NCI-H345 (cell line): Measurements from ENCODE around the gene MCCC1.
"Not testable (repeated sequence)": the region's sequence is repeated elsewhere in the genome, so short reads cannot be mapped to it uniquely, and the experiment has no call there.

Experiments
- DNase-seq: peaks from one replicate; lab custom pipeline; 2025; lab: John Stamatoyannopoulos, UW

Gene MCCC1

DNA sequence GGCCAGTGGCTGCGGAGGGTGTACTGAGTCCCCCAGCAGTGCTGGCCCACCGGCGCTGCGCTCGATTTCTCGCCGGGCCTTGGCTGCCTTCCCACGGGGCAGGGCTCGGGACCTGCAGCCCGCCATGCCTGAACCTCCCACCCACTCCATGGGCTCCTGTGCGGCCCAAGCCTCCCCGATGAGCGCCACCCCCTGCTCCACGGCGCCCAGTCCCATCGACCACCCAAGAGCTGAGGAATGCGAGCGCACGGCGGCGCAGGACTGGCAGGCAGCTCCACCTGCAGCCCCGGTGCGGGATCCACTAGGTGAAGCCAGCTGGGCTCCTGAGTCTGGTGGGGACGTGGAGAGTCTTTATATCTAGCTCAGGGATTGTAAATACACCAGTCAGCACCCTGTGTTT is 1.7 kb upstream of the MCCC1 start:
- DNase-seq: not testable (repeated sequence)

DNA sequence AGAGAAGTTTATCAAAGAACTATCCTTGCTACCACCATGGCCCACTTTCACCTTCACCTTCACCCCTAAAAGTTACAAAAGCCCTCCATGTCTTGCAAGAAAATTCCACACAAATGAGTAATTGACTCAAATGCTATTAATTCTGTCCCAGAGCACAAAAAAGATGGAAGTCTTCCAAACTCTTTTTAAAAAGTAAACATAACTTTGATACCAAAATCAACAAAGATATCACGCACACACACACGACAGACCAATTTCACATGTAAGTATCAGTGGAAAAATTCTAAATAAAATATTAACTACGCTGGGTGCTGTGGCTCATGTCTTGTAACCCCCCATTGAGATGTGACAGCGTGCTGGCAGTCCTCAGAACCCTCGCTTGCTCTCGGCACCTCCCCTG is 1.1 kb upstream of the MCCC1 start:
- no peak for DNase-seq

DNA sequence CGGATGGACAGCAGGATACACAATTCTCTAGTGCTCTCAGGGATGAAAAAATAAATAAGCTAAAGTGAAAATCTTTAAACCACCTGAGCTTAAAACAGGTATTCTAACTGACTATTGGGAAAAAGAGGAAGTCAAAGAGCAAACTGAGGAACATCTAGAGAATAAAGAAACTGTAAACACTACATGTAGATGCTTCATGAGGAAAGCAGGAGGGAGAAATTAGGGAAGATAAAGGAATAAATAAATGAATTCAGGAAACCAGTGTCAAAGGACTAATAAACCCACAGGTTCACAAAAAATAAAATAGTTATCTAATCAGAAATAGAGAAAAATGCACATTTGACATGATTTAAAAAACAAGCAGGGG is 525 bp upstream of the MCCC1 start:
- DNase-seq: no peak

DNA sequence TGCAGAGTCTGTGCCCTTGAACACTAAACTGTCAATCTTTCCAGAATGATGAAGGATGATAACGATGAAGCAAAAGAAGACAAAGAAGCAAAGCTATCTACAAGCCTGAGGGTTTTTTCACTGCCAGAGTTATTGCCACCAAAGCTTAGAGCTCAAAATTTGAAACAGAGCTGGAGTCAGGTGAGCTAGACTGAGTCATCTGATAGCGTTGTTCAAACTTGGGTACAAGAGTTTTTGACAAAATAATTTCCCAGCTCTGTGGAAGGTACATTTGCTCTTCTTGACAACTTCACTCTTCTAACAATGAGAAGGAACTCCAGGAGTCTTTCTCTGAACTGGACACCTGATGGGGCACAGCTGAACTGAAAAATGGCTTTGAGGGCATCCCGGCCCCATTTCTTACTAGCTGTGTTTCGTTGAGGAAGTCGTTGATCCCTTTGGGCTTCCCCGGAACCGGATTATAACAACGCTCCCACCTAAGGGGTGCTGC is 715 bp downstream of the MCCC1 start:
- DNase-seq: no peak

DNA sequence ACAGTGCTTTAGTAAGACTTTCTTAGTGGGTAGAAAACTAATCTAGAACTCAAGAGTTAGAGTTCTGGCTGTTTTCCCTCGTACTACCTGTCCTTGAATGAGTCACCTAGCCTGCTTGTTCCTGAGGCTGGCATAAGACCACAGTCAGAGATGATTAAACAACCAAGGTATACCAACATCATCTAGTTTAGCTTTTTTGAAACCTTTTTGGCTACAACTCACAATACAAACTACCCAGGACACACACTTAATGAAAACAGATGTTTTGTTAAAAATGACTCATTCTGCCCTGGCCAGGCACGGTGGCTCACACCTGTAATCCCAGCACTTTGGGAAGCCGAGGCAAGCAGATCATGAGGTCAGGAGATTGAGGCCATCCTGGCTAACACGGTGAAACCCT is 4.6 kb downstream of the MCCC1 start:
- no peak for DNase-seq

DNA sequence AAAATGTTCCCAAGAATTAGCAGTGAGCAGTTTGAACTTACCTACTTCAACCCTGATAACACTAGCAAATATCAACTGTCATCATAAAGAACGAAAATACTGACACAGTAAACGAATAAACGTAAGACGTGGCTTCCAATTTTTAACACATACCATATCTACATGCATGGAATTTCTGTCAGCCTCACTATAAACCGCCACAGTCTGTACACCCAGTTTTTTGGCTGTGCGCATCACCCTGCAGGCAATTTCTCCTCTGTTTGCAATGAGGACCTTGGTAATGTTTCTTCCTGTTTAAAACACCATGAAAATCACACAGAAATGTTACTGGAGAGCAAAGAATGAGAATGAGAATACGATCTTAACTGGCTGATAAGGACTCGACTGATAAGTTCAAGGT is 7.0 kb downstream of the MCCC1 start:
- DNase-seq: no peak

DNA sequence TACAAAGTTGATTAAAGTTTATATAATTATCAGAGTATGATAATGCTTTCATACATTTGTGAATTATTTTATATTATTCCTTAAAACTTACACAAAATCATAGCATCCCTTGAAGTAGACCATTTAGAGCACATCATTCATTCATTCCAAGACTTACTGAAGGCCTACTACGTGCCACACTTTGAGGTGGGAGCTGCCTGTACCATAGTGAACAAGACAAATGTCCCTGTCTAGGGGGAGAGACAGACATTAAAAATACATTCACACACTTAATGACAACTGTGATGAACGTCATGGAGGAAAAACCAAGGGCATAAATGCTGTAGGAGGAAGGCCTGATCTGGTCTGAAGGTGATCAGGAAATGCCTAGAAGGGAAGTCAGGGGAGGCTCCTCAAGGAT is 12.1 kb downstream of the MCCC1 start:
- DNase-seq: no peak

DNA sequence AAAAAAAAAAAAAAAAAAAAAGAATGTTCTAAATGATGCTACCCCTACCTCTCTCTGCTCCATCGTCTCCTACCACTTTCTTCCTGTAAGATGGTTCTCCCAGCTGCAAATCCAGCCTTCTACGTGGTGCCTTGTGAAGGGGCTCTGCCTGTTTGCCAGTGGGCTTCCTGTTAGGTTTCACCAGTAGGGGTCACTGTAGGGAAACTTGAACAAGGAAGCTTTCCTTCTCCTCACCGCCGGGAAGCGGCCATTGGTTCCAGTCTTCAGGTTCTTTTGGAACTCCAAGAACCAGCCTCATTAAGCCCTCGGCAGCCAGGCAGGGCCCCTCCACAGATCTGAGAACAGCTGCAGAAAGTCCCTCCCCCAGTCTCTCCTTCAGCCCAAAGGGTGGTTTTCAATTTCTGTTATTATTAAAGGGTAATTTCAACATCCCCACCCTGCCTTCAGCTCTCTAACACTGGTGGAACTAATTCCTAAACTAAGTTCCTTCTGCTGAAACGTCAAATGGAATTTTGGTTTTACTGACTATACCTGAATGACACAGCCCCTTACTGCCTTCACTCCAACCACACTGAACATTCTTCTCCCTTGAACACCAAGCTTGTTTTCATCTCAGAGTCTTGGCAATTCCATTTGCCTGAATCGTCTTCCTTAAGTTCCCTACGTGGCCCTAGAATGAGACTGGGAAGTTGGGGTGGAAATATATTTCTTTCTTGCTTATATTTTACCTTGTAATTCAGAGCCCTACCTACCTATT is 13.5 kb downstream of the MCCC1 start:
- DNase-seq: peak; percentile 41

DNA sequence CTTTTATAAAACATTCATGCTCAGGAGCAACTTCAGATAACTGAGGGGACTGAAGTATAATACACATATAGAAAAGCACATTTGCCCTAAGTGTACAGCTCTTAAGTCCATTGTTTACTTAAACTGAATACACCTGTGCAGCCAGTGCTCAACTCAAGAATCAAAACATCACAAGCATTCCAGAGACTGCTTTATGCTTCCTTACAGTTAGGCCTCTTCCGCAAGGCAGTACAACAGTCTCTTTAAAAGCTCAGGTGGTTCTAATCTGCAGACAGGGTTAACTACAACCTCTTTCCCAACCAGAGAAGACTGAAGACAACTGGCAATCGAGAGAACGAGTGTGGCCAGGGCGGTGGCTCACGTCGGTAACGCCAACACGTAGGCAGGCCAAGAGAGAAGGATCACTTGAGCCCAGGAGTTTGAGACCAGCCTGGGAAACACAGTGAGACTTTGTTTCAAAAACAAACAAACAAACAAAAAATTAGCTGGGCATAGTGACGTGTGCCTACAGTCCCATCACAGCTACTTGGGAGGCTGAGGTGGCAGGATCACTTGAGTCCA is 16.9 kb downstream of the MCCC1 start:
- no peak for DNase-seq

DNA sequence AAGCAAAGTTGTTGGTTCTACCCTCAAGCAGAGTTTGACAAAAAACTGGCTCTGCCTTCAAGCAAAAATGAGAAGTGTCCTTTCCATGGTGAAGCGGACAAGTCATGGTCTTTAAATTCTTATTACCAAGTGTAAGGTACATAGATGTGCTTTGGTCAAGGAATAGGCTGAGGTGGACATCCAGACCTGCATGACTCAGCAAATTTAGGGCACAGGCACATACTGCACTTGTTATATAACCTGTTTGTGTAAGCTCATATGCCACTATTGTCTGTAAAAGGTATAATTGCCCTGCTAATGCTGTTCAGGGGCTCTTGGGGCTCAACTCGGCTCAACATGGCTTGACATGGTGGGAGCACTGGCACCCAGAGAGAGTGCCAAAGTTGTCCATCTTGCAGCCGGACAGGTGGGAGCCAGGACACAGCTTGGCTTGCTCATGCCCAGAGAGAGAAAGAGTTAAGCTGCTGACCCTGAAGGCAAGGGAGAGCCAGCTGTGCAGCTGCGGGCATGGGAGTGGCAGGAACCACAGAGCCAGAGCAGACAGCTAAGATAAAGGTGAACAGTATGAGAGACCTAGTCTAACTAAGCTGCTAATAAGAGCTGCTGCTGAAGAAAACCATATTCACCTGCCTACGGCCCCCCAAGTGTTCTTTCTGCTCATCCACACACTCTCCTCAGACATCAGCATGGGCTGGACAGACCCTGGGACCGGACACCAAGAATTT is 17.7 kb downstream of the MCCC1 start:
- DNase-seq: no peak

DNA sequence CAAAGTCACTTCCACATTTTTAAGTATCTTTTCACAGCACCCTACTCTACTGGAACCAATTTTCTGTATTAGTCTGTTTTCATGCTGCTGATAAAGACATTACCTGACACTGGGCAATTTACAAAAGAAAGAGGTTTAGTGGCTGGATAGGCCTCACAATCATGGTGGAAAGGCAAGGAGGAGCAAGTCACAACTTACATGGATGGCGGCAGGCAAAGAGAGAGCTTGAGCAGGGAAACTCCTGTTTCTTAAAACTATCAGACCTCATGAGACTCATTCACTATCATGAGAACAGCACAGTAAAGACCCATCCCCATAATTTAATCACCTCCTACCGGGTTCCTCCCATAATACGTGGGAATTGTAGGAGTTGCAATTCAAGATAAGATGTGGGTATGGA is 18.7 kb downstream of the MCCC1 start:
- no peak for DNase-seq

DNA sequence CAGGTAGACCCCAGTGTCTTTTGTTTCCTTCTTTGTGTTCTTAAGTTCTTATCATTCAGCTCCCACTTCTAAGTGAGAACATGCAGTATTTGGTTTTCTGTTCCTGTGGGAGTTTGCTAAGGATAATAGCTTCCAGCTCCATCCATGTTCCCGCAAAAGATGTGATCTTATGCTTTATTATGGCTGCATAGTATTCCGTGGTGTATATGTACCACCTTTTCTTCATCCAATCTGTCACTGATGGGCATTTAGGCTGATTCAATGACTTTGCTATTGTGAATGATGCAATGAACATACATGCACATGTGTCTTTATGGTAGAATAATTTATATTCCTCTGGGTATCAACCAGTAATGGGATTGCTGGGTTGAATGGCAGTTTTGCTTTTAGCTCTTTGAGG is 24.4 kb downstream of the MCCC1 start:
- no peak for DNase-seq

DNA sequence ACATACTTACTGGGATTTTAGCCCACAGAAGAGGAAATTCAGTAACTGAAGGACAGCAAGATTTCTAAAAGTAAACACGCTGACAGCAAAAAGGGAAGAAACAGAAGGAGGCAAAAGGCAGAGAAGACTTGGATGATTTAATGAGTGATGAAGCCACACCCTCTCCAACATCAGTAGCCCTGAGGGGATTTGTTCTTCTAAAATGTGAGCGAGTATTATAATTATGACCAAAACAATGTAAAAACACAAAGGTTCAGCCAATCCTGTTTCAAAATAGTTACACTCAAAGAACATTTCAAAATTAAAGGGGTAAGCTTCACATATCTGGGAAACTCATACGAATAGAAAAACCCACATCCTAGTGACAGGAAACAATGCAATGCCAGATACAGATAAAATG is 25.0 kb downstream of the MCCC1 start:
- no peak for DNase-seq

DNA sequence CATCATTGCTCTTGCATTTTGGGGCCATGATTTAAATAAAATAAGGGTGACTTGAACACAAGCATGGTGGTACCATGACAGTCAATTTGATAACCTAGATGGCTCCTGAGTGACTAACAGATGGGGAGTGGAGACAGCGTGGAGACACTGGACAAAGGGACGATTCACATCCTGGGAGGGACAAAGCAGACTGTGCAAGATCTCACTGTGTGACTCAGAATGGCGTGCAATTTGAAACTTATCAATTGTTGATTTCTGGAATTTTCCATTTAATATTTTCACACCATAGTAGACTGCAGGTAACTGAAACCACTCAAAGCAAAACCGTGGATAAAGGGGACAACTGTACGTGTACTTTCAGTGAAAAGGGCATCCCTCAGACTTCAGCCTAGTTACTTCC is 25.5 kb downstream of the MCCC1 start:
- no peak for DNase-seq

DNA sequence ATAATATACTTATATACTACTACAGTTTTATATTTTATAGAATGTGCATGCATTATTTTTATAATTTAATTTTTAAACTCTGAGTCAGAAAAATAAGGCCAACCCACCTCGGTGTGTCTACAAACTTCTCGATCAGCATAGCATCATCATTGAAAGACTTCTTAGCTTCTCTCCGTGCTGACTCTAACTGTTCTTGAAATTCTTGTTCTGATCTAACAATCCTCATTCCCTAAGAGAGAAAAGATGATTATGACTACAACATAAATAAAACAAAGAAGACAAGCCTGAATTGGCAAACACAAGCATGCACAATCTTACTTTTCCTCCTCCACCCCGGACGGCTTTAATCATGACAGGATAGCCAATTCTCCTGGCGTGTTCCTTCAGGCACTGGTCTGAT is 28.4 kb downstream of the MCCC1 start:
- DNase-seq: no peak

DNA sequence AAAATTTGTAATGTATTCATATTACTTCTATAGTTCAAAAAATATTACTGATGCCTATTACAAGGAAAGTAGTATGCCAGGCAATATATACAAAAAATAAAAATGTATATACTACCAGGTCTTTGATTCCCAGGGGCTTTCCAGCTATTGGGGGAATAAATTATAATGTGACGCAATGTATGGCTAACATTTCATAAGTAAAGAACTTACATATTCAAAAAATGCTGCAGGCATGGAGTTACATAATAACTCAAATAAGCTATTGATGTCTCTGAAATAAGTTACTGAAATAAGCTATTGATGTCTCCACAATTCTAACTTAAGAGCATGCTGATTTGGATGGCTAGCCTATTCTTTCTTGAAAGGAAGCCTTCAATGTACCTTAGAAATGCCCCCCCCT is 30.2 kb downstream of the MCCC1 start:
- DNase-seq: no peak

DNA sequence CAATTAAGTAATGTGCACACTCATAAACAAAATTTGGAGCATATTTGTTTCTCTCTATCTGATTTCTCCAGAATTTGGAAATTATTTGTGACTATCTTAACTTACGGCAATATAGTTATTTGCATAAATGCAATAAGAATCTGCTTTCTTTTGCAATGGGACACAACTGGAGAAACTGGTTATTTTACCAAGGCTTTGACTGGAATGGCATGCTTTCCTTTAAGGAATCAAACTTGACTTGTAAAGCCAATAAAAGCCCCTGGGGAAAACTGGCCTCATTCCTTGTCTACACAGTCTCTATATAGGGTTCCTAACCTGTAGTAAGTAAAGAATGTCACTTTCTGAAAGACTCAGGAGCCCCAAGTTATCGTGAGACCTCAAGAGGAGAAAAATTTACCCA is 32.4 kb downstream of the MCCC1 start:
- DNase-seq: not testable (repeated sequence)

DNA sequence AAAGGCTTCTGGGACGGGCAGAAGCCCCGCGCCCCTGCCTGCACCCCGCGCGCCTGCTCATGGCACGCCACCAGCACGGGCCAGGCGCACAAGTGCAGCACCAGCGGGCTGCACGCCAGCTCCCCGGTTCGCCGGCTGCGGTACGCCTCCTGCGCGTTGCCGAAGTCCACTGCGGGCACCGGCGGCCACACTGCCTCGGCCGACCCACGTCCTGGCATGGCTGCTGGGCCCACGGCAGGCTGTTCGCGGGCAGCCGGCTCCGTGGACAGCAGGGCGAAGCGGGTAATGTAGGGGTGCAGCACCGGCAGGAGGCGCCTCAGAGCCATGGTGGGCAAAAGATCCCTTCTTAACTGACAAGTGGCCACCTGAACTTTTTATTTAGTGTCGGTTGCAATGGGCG is 34.8 kb downstream of the MCCC1 start:
- DNase-seq: no peak

DNA sequence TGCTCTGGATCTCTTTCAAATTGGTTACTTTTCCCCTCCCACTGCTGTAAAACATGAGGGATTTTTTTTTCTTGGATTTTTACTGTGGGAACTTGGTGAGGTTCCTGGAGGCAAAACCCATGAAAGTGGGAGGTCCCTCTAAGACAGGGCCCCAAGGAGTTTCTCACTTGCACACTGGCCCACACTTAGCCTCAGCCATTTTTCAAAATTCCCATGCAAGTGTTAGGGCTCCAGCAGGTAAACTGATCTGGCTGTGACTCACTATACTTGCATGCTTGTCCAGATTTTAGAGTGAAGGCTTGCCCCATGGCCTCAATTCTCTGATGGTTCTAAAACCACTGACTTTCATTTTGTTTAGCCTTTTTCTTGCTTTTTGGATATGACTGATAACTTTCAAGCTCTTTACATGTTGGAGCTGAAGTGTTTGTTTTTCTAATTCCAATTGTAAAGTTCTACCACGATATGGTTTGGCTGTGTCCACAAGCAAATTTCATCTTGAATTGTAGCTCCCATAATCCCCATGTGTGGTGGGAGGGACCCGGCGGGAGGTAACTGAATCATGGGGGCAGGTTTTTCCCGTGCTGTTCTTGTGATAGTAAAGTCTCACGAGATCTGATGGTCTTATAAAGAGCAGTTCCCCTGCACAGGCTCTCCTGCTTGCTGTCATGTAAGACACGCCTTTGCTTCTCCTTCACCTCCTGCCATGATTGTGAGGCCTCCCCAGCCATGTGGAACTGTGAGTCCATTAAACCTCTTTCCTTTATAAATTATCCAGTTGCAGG is 37.7 kb downstream of the MCCC1 start:
- DNase-seq: no peak

DNA sequence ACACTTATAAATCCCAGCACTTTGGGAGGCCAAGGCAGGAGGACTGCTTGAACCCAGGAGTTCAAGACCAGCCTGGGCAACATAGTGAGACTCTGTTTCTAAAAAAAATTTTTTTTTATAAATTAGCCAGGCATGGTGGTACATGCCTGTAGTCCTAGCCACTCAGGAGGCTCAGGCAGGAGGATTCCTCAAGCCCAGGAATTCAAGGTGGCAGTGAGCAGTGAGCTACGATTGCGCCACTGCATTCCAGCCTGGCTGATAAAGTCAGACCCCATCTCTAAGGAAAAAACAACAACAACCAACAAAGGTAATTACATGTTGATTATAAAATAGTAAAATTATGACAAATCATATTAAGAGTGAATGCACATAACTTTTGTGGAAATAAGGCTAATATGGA is 40.9 kb downstream of the MCCC1 start:
- DNase-seq: no peak

DNA sequence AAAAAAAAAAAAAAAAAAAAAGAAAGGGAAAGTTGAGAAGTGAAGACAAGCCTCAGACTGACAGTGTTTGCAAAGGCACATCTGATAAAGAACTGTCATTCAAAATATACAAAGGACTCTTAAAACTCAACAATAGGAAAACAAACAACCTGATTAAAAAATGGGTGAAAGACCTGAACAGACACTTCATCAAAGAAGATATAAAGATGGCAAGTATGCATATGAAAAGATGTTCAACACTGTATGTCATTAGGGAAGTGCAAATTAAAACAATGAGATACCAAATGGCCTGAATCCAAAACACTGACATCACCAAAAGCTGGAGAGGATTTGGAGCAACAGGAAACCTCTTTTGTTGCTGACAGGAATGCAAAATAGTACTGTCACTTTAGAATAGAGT is 48.6 kb downstream of the MCCC1 start:
- DNase-seq: no peak

DNA sequence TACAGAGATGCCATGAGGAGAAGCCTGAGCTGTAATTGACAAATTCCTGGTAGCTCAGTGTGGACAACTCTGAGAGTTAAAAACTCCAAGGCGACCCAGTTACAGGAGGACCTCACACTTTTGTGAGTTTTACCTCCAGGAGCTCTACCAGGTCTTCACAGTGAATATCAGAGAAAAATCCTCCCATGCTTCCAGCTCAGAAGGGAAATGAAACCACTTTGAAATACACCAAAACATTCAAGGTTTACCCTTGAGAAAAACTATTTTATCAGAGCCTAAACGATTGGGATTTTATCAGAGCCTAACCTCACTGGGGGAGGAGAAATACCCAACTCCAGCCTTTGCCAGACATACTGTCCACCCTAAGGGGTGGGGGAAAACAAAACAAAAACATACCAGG is 52.4 kb downstream of the MCCC1 start:
- DNase-seq: no peak
